ENCODE results near the gene OVOL2.

GRCh38 chr20:18009116-18009515 lies 48.6 kb downstream of the OVOL2 start:
- TF ChIP-seq CTCF (IDR thresholded peaks at IDR 0.05) (no peak), POLR2A (IDR thresholded peaks at IDR 0.05) (no peak)

Measured in ovary (tissue), 3 donors.